WERI-Rb-1 (cell line): Measurements from ENCODE around the gene SRPK3.

Source experiments
- DNase-seq: peaks from one replicate; pipeline ENCODE4 v3.0.0-alpha.2; 2020
- H3K27ac ChIP-seq: fragments of 250-450 bp; sonication (Bioruptor Pico); 2 replicates; pipeline ENCODE4 v1.5.1; 2020; ENCODE audit warnings: mild to moderate bottlenecking, moderate library complexity
- H3K27me3 ChIP-seq: fragments of 250-450 bp; sonication (Bioruptor Pico); 2 replicates; pipeline ENCODE4 v1.5.1; 2021; ENCODE audit warnings: mild to moderate bottlenecking, low read depth, moderate library complexity; ENCODE audit not compliant: insufficient read depth, severe bottlenecking
- H3K36me3 ChIP-seq: fragments of 250-450 bp; sonication (Bioruptor Pico); 2 replicates; pipeline ENCODE4 v1.5.1; 2020; ENCODE audit warnings: mild to moderate bottlenecking, moderate library complexity
- H3K4me3 ChIP-seq: 2 replicates; pipeline ENCODE4 v1.5.1; 2011; ENCODE audit warnings: low read depth, mild to moderate bottlenecking, control low read depth, low read length
- H3K9me3 ChIP-seq: fragments of 250-450 bp; sonication (Bioruptor Pico); 2 replicates; pipeline ENCODE4 v1.5.1; 2021; ENCODE audit warnings: mild to moderate bottlenecking, moderate library complexity; ENCODE audit not compliant: severe bottlenecking
- CTCF ChIP-seq: IDR thresholded peaks from 2 replicates; pipeline ENCODE4 v1.5.1; 2011; ENCODE audit warnings: low read depth, mild to moderate bottlenecking, control low read depth, inconsistent platforms, low read length

SRPK3 gene

DNA sequence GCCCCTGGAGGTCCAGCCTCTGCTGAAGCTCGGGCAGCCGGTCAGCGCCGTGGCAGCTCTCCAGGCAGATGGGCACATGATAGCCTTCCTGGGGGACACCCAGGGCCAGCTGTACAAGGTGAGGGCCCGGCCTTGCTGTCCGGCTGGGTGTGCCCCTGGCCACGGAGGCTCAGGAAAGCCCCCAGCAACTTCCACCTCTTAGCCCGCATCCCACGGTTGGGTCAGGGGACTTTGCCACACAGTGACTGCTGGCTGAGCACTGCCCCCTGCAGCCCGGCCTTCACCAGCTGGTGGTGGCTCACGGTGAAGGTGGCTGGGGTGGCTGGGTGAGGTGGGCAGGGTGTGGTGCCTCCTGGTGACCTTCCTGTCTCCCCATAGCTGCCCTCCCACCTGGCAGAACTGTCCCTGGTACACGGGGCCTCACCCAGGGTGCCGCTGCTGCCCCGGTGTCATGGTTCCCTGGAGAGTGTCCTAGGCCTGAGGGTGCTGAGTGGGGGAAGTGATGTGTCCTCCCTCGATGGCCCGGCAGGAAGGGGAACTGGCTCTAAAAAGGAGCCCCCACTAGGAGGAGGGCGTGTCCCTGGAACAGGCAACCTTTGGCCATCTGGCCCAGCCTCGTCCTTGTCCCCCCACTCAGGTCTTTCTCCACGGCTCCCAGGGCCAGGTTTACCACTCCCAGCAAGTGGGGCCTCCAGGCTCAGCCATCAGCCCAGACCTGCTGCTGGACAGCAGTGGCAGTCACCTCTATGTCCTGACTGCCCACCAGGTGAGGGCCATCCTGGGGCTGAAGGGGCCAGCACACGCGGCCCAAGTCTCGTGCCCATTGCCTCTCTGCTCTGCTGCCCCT, 12.3 kb upstream of the SRPK3 start:
- Histone ChIP-seq H3K36me3 (no peaks in the 10 kb centered on the region), H3K27me3 (peaks cover 43% of the 10 kb centered on the region), H3K4me3 (no peak overlapping the region), H3K9me3 (no peaks in the 10 kb centered on the region), H3K27ac (no peak overlapping the region)
- TF ChIP-seq CTCF: peak; percentile 59
- peak; percentile 22 for DNase-seq

DNA sequence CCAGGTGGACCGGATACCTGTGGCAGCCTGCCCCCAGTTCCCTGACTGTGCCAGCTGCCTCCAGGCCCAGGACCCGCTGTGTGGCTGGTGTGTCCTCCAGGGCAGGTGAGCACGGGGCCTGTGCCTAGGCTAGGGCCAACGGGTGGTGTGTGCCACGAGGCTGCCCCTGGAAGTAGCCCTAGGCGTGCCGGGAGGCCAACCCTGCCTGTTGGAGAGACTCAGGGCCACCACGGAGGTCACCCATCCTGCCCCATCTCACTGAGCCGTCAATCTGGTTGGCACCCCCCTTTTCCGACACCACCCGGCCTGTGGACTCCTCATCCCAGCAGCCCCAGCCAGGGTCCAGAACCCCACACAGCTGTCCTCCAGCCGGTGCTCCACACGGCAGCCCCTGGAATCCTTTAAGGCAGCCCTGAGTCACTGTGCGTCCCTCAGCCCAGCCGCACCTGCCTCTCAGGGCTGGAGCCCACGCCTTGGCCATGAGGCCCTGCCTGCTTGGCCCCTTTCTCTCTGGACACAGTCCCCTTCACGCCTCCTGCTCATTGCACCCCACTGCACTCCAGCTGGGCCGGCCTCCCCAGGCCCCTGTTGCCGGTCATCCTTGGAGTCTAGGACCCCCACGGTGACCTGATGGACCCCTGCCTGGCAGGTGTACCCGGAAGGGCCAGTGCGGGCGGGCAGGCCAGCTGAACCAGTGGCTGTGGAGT, 11.5 kb upstream of the SRPK3 start:
- no peaks in the 10 kb centered on the region for H3K36me3 ChIP-seq
- H3K27me3 ChIP-seq: peaks cover 36% of the 10 kb centered on the region
- no peaks in the 10 kb centered on the region for H3K9me3 ChIP-seq
- H3K27ac ChIP-seq: no peak overlapping the region
- DNase-seq: peak; percentile 9
- no peak overlapping the region for H3K4me3 ChIP-seq
- no peak for TF ChIP-seq CTCF

GRCh38 chrX:153769865-153770600, 10.8 kb upstream of the SRPK3 start:
- no peak for TF ChIP-seq CTCF
- peaks cover 29% of the 10 kb centered on the region for H3K27me3 ChIP-seq
- H3K4me3 ChIP-seq: no peak overlapping the region
- DNase-seq: peak; percentile 9
- no peaks in the 10 kb centered on the region for H3K36me3 ChIP-seq
- H3K9me3 ChIP-seq: no peaks in the 10 kb centered on the region
- no peak overlapping the region for H3K27ac ChIP-seq

GRCh38 chrX:153770601-153771414, 10.0 kb upstream of the SRPK3 start:
- peak; percentile 7 for DNase-seq

More at GRCh38 chrX:153770601-153771414, 10.0 kb upstream of the SRPK3 start:
- H3K9me3 ChIP-seq: no peaks in the 10 kb centered on the region
- no peaks in the 10 kb centered on the region for H3K36me3 ChIP-seq
- TF ChIP-seq CTCF: no peak
- H3K27me3 ChIP-seq: peaks cover 27% of the 10 kb centered on the region
- no peak overlapping the region for H3K4me3 ChIP-seq
- H3K27ac ChIP-seq: no peak overlapping the region
